OCI-LY1 (cell line): ENCODE measurements around the gene CARS2.

Experiments used
- EZH2 ChIP-seq: fragments of 200-600 bp; sonication (generic), shearing (Covaris generic); IDR thresholded peaks from 2 replicates; pipeline ENCODE4 v1.8.0; 2017; ENCODE audit warnings: borderline replicate concordance, mixed run types, mild to moderate bottlenecking, antibody characterized with exemption, low read length, moderate library complexity, mixed read lengths
- TF ChIP-seq, protein P1 (sequence below): fragments of 200-600 bp; sonication (generic), shearing (Covaris generic); IDR thresholded peaks from 2 replicates; pipeline ENCODE4 v1.5.1; 2017; ENCODE audit warnings: mild to moderate bottlenecking, antibody characterized with exemption, low read length, moderate library complexity, mixed read lengths

DNA sequence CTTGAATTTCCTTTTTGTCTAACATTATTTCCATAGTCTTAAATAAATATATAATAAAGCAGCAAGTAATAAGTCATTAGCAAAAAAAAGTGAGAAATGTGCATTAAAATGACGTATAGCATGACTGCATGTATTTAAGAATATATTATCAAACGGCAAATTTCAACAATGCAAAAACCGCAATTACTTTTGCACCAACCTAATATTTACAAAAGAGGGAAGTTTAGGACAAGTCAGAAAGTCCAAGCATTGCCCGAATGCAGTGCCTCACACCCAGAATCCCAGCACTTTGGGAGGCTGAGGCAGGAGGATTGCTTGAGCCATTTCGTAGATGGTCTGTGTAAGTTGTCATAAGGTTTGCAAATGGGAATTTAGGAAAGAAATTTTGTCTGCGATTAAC is 100.8 kb downstream of the CARS2 start:
- TF ChIP-seq EZH2, result no peak
- TF ChIP-seq, protein P1, sequence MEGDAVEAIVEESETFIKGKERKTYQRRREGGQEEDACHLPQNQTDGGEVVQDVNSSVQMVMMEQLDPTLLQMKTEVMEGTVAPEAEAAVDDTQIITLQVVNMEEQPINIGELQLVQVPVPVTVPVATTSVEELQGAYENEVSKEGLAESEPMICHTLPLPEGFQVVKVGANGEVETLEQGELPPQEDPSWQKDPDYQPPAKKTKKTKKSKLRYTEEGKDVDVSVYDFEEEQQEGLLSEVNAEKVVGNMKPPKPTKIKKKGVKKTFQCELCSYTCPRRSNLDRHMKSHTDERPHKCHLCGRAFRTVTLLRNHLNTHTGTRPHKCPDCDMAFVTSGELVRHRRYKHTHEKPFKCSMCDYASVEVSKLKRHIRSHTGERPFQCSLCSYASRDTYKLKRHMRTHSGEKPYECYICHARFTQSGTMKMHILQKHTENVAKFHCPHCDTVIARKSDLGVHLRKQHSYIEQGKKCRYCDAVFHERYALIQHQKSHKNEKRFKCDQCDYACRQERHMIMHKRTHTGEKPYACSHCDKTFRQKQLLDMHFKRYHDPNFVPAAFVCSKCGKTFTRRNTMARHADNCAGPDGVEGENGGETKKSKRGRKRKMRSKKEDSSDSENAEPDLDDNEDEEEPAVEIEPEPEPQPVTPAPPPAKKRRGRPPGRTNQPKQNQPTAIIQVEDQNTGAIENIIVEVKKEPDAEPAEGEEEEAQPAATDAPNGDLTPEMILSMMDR, result no peak
